ENCODE results near the gene FUBP1.

DNA sequence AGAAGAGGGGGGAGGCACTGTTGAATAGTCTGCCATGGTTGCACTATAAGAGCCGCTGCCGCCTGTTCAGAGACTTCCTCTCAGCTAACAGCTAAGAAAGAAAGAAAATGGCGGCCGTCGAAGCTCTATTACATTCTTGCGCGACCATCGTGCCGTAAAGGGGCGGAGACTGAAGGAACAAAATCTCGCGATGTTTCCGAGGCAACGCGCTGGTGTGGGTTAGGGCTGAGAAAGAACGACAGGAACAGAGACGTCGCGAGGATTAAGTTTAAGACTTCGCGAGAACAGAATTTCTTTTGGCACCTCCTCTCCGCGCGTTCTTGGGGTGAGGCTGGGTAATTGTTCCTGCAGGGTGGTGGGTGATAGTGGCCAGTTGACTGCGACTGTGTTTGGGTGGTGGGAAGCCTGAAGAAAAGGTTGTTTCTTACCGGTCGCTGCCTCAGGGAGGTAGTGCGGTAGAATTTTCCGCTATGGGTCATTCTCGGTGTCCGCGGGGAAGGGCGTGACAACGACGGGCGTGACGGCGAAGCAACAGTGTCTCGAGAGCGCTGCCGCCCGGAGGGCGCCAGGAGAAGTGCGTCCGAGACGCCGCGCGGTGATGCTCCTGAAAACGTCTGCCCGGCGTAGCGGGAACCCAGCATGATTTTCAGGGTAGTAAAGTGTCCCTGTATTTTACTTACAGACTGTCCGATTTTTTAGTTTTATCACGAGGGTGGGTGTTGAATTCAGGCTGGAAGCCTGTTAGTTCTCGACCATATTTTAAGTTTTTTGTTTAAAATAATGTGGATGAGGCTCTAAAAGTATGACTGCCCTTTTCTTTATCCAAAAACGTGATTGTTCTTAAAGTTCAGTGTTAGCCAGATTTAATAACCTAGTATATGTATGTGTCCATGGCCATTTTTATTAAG is at the start of gene FUBP1:
- TF ChIP-seq, protein P1, sequence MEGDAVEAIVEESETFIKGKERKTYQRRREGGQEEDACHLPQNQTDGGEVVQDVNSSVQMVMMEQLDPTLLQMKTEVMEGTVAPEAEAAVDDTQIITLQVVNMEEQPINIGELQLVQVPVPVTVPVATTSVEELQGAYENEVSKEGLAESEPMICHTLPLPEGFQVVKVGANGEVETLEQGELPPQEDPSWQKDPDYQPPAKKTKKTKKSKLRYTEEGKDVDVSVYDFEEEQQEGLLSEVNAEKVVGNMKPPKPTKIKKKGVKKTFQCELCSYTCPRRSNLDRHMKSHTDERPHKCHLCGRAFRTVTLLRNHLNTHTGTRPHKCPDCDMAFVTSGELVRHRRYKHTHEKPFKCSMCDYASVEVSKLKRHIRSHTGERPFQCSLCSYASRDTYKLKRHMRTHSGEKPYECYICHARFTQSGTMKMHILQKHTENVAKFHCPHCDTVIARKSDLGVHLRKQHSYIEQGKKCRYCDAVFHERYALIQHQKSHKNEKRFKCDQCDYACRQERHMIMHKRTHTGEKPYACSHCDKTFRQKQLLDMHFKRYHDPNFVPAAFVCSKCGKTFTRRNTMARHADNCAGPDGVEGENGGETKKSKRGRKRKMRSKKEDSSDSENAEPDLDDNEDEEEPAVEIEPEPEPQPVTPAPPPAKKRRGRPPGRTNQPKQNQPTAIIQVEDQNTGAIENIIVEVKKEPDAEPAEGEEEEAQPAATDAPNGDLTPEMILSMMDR (IDR thresholded peaks at IDR 0.05) = peak; percentile 57 to 81 (median 78)
- TF ChIP-seq POLR2A (IDR thresholded peaks at IDR 0.05) = peak; percentile 43
